GM18520 (cell line): ENCODE results near the gene COLGALT1.

ENCODE experiments used
- ATAC-seq: cut with Tn5 transposase; IDR thresholded peaks from one replicate; pipeline ENCODE4 v1.9.1; 2021; ENCODE audit not compliant: unreplicated experiment

Gene COLGALT1

GRCh38 chr19:17618281-17618903, 62.9 kb downstream of the COLGALT1 start:
- ATAC-seq: no peak

GRCh38 chr19:17618936-17619335, 63.5 kb downstream of the COLGALT1 start:
- ATAC-seq: no peak

GRCh38 chr19:17620696-17621095, 65.2 kb downstream of the COLGALT1 start:
- no peak for ATAC-seq

- ATAC-seq: no peak
Observed at GRCh38 chr19:17623224-17623935, 67.9 kb downstream of the COLGALT1 start.

GRCh38 chr19:17624314-17624991, 69.0 kb downstream of the COLGALT1 start:
- no peak for ATAC-seq

GRCh38 chr19:17625043-17625442, 69.6 kb downstream of the COLGALT1 start:
- no peak for ATAC-seq

GRCh38 chr19:17625980-17626379, 70.5 kb downstream of the COLGALT1 start:
- no peak for ATAC-seq

GRCh38 chr19:17626456-17627015, 71.1 kb downstream of the COLGALT1 start:
- ATAC-seq: no peak

GRCh38 chr19:17627161-17627560, 71.7 kb downstream of the COLGALT1 start:
- no peak for ATAC-seq

- ATAC-seq: no peak
Observed at GRCh38 chr19:17627921-17628320, 72.5 kb downstream of the COLGALT1 start.

GRCh38 chr19:17629760-17630159, 74.3 kb downstream of the COLGALT1 start:
- no peak for ATAC-seq

GRCh38 chr19:17632577-17632976, 77.1 kb downstream of the COLGALT1 start:
- ATAC-seq: no peak
